GM18499 (cell line): Measurements from ENCODE around the gene APP.

Experiments used
- ATAC-seq: cut with Tn5 transposase; IDR thresholded peaks from one replicate; pipeline ENCODE4 v1.9.1; 2021; ENCODE audit warnings: moderate number of reproducible peaks; ENCODE audit not compliant: insufficient read depth, unreplicated experiment

The APP gene

DNA sequence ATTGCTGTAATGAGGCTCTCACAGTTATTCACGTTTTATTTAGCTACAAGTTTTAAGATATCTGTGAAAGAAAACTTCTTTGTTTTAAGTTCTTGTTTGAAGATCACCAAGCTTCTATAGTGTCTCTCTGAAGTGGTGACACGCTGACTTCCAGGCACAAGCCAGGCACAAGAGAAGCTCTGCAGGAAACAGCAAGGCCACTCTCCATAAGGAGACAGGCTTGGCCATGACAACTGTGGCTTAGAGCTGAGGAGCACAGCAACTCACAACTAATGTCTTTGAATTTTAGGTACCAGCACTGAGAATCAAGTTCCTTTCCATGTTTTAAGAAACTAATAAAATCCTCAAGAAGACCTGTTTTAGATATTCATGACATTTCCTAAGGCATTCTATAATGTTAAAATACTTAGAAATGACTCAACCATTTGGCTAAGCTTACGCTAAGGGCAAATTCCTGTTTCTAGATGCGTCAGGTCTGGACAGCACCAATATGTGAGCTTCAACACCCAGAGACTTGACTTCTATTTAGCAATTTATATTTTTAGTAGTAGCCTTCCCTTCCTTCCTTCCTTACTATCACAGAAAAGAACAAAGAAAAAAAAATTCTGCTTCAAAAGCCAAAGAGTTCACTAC lies 40.2 kb downstream of the APP start:
- ATAC-seq = no peak

DNA sequence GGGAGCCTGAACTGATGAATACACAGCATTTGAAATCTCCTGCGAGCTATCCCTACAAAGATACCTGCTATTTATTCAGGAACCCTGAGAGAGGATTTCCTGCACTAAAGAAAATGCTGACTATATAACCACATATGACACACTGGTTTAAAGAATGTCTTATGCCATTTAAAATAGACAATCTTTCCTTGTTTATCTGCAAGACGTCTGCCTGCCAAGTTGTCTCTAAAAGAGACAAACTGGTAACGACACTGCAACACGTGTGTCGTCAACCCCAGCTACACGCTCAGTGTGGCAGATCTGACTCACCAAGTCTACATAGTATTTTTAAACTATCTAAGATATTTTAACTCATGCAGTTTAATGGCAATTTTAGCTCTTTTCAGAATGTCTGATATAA lies 42.7 kb downstream of the APP start:
- ATAC-seq = no peak

DNA sequence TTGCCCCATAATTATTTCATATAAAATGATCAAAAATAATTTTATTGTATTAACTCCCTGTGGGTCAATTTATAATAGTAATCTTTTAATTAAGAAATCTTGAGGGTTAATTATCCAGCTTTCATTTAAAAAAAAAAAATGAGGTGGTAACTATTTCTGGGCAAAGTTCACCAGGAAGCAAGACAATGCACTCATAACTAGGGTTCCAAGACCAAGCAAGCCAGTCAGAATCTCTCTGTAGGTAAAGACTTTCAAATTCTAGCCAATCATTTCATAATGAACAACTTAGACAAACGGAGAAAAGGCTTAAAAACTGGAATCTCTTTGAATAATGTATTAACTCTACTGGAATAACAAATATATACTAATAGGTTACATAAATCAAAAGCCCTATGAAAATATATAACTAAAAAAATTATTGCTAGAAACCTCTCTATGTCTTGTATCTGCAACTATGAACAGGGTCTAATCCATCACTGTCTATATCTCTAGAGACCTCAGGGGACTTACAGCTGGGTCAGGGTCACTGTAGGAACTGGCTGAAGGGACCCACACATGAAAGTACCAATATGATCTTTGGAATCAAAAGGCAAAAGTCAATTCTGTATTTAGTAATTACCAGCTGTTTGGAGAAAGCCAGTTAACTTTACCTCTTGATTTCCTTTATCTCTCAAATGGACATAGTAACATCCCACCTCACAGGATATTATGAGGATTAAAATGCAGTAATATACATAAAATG lies 43.3 kb downstream of the APP start:
- no peak for ATAC-seq

DNA sequence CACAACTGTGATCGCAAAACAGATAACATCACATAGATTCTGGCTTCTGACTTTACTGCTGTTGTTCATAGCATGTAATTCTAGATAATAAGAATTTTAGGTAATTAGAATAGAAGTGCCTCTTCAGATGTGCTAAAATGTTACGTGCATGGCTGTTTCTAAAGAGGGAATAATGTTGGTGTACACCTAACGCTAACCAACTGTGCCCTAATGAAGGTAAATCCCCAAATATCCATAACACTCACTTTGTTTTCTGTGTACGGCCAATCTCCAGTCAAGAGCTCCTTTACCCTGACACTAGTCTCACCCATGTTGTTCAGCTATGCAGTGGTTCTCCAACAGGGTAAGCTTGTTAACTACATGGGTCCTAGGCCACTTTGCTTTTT lies 44.4 kb downstream of the APP start:
- ATAC-seq = no peak

DNA sequence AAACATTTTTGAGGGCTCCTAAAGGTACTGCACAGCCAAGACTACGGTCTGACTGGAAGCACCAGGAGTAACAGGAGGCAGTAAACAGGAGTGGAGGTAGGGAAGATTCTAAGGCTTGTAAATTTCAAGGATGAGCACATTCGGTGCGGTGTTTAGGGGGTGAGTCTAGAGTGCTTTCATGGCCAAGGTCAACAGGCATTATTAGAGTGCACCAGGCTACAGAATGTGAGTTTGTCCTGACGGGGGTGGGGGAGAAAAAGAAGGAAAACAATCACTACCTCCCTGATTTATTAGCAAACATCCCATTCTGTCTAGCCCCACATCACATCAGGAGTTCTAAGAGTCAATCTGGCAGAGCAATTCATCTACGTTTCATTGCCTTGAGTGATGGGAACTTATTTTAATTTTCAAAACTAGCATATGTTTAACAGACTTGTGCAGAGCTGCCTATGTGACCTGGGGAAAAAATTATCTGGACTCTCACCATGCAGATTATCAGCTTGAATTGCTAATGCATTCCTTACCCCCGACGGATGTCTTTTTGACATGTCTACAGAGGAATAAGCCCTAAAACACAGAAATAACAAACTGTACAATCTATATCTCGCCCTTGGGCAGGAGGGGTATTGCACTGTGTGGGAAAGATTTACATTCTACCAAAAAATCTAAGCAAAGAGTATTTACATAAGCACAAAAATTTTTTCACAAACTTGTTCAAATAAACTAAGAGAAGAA lies 45.0 kb downstream of the APP start:
- ATAC-seq = no peak

DNA sequence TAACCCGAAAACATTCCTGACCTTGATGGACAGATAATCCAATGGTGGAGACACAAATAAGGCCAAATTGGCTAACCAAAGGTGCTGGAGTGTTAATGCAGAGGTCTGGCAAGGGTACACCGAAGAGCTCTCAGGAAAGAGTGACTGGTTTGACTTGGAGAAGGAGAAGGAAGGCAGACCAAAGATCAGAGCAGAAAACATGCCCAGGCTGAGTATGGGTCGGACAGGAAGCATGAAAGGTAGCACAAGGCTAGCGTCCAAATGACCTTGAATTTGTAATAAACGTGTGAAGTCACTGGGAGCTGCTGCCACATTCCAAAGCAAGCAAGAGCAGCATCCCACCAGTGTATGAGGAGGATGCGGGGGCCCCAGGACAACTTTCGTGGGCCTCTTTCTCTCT lies 45.7 kb downstream of the APP start:
- no peak for ATAC-seq

DNA sequence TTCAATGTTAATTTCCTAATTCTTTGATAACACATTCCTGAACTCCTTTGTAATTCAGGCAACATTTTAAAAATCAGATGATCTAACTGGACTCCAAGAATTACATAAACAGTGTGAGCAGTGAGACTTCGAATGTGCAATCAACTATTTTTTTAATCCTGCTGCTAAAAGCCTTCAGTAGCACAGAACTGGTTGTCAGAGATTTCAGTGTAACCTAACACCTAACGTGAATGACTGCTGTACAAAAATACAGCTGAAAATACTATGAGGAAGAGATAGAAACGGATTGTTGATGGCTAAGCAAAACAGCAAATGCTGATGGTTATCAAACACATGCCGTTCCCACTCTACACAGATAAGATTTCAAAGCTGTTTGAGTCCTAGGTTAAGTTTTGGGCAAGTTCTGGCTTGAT lies 46.1 kb downstream of the APP start:
- no peak for ATAC-seq

DNA sequence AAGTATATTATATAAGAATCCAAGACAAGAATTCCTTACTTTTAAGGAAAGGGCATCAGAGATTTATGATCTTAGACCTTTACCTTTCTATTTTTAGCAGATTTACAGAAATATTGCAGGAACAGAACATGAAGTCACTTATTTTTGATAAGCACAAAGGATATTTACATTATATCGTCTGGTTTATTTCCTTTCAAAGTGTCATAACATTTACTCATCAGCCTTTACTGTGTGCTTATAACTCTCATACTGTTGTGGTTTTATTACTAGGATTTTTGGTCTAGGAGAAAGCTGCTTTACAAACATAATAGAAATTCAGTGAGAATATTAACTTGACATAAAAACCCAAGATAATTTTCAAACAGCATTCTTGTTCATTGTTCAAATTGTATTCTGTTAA lies 47.6 kb downstream of the APP start:
- ATAC-seq = no peak

DNA sequence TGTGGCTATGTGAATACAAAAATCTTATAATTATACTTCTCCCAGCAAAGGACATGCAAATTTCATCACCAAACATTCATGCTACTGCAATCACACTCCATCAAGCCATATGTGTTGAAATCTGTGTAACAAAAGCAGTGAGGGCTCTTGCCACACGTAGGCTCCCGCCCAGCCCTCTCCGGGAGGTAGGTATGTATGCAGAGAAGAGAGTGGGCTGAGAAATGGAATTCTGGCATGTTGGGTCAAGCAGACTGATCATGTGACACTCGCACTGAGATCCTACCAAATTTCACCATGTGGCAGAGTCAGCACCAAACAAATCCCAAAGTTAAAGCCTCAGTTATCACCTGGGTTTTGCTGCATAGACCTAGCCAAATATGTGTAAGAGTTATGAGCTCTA lies 49.7 kb downstream of the APP start:
- no peak for ATAC-seq

DNA sequence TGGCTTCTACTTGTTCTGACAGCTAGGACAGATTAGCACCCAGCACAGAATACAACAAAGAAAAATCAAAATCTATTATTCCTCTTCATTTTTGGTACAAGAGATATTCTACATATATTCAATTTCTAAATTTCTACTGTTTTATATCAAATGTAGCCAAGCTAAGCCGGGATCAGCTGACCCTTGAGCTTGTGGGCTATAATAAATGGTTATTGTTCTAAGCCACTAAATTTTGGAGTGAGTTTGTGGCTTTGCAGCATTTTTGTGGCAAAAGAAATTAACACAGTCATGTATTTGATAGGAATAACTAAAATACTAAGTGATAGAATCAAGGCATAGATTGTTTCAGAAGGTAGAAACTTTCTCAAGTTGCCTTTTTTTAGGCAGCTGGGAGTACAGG lies 50.7 kb downstream of the APP start:
- ATAC-seq = no peak

DNA sequence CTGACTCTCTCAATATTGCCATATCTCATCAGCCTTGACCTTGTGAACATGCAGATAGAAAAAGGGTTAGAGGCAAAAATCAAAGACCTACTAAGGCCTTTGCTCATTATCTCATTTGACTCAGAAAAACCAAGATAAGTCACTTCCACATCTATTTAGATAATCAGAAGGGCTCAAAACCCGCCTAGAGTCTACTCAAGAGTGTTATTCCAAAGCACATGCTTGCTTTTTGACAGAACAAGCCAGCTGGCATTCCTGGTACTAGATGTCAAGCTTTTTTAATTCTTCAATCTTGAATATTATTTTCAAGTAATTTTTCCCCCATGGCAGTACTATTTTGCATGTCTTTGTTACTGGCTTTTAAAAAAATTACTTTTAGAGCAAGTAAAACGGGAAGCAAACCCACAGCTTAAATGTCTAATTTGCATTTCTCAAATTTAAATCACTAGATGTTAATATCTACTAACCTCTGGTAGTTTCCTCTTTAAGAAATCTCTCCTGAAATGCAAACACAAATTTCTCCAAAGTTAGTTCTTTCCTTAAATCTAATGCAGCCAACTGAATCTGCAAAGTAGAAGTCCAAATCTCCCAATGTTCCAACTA lies 51.5 kb downstream of the APP start:
- ATAC-seq = no peak

DNA sequence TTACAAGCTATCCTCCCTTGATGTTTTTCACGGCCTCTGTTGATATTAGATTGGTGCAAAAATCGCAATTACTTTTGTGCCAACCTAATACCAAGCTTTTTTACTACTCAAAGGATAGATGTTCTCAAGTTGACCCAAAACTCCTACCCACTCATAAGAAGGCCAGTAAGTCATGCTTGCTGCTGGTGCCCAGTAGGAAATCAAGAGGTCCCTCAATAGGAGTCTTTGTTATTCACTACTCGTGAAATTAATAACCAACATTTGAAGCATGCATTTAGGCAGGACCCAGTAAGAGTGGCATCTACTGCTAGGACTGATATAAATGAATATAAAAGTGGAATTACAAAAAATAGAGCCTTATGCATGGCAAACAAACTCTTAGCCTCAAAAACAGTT lies 52.6 kb downstream of the APP start:
- ATAC-seq = no peak

DNA sequence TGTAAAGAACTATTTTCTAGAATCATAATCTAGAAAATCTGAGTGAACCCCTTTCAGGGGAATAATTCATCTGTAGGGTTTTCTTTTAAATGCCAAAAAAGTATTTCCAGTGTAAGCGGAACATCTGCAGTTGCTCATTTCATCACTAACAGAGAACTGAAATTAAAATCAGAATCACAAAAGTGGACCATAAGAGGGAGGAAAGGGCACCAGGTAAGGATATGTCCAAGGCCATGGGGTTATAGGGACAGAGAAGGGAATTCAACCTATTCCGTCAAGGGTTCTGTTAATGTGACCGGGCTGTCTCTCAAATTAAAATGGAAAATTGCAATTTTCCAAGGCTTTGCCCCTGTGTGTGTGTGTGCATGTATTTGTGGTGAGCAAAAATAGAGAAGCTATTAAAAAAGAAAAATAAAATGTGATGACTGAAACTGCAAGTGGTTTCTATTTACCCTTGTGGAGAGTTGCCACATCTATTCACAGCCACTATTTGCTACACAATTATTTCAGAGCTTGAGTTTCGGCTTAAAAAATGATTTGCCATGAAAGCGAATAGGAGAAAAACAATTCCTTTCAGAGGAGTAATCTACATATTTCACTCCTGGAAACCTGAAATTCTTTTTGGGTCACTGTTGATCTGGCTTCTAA lies 53.1 kb downstream of the APP start:
- no peak for ATAC-seq

DNA sequence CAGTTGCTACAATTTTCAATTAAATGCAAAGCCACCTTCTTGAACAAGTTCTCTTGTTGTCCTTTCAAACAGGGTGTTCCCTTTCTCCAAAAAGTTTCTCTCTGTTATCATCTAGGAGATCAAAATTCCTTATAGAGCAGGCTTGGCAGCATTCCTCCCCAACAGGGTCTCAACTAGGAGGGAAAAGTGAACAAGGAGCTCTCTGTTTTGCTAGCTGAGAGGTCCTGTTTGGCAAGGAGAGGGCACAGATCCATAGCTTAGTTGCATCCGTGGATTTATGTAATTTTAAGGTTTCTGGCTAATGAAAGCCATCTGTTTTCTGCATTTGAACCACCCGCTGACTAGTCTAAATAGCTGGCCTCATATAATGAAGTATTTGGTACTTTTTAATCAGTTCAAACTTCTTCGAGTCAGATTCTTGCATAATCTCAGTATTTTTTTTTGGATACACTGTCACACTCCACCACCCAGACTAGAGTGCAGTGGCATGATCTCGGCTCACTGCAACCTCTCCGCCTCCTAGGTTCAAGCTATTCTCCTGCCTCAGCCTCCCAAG lies 54.0 kb downstream of the APP start:
- no peak for ATAC-seq

DNA sequence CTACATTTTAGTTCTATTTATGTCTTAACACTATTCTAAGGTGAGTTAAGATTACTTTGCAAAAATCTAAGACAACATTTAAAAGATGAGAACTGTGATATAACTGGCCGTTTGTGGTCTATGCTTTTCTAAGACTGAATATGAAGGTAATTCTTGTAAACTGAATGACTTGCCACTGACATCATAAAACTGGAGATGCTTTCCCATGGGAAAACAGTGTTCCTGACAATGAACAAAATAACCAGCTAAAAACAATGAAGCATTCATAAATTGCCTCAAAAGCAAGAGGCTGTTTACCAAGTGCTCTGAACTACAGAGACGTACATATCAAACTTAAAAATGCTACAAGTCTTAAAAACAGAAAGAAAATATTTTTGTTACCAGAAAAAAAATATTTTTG lies 54.7 kb downstream of the APP start:
- no peak for ATAC-seq

DNA sequence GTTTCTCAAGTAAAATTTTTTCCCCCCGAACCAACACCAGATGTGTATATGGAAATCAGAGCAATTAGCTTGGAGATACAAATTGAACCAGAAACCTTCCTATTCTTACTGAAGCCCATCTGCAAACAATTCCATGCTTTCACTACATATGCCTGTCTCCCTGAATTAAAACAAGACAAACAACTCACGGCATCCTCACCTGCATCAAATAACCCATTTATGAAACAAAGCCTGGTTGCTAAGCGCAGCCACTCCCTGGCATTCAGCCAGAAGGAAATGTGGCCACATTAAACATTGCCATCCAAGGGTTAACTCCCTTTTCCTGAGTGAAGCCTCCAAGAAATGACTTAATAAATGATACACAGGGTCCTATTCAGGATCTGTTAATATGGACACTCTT lies 55.3 kb downstream of the APP start:
- no peak for ATAC-seq

DNA sequence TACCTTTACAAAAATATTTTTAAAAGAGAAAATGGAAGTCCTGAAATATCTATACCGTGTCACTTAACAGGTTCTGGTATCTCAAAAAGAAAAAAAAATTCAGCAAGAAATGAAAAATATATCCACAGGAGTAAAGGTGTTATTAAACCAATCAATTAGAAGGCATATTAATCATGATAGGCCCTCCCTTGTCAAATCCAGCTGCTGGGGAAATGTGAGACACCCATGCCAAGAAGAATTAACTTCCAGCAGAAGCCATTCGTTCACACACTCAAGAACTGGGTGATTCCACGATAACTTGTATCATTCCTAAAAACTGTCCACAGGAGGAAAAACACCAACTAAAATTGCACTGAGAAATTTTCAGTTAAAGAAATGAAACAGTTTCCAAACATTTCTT lies 57.6 kb downstream of the APP start:
- no peak for ATAC-seq

DNA sequence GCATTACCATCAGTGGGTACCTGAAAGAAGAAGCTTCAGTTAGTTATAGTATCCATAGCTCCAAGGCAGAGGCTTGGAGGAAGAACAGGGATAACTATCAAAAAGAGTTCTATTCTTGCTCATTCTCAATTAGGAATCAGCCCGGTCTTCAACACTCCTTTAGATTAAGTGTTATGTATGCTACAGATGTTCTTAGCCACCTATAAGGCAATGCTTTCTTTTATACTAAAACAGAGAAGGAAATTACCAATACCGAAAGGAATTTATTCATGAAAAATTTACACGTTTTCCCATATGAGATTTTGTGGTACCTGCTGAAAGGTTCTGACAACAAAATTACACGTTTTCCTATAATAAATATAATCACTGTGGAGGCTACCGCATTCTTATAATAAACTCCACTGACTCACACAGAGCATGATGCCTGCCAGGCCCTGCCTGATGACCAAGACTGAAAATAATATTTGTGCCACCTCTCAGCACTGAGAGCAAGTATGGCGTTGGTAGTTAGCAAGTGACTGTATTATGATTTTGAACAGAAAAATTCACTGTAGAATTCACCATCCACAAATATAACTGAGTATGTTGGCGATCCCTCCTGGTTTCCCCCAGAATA lies 58.3 kb downstream of the APP start:
- no peak for ATAC-seq

DNA sequence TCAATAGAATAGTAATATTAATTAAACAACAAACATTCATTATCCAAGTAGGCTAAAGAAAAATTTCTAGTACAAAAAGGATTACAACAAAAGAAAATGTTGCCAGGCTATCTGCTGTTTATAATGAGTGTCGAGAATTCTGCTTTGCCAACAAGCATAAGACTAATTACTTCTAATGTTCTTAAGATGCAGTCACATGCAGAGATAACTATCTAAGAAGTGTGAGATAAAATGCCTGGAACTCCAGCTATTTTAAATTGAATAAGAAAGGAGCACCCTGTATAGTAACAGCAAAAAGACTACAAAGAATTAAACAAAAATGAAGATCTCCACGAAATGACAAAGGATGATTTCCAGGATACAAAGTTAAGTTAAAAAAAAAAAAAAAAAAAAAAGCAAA lies 59.9 kb downstream of the APP start:
- ATAC-seq = no peak

DNA sequence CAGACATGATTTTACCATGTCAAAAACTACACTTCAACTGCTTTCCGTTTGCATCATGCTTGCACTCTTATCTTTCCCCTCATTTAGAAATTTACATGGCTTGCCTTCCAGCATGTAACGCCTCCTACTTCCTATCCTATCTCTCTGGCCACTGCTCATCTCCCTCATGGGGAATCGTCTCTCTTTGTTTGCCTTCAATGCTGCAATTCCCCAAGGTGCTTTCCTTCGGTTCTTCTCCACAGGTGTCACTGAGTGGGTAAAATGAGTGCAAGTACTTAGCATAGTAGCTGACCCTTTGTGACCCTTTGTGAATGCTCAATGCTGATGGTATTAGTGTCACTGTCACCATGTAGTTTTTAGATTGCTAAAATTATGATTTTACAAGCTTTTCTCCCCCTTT lies 63.1 kb downstream of the APP start:
- ATAC-seq = no peak
